ENCODE measurements around the gene ABCB11. TPM values are rescaled to one million over a fixed set of nuclear protein-coding genes. Genes with fewer than 3 reads are reported as not detected.

ABCB11 gene
- total and polyA plus RNA-seq, 2 donors (not counting 1 experiment from before 2014, with no cell fraction given), result not detected

DNA sequence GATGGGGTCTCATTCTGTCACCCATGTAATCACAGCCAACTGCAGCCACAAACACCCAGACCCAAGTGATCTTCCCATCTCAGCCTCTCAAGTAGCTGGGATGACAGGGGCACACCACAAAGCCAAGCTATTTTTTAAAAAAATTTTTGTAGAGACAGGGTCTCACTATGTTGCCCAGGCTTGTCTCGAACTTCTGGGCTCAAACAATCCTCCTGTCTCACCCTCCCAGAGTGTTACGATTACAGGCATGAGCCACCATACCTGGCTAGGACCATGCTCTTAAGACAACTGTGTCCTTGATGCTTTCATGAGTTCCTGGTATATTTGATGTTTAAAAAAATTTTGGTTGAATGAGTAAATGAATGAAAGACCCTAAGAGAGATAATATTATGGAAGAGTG lies 19.4 kb downstream of the ABCB11 start:
- peaks cover 6% of the 10 kb centered on the region for H3K4me1 Mint-ChIP-seq
- DNase-seq, result no peak
- Histone ChIP-seq H3K4me3 (ENCODE audit: control extremely low read depth in 1 of 5, extremely low read depth in 1 of 5, insufficient read depth in 1 of 5, low read depth in 2 of 5, low read length in 4 of 5) (no peak overlapping the region), H3K9me3 (ENCODE audit: control extremely low read depth in 1 of 3, control insufficient read depth in 2 of 3, insufficient read depth in 1 of 3, low read length in 2 of 3) (no peaks in the 10 kb centered on the region), H3K36me3 (replicated peaks in 1 of 2; ENCODE audit: control extremely low read depth in 1 of 2, control insufficient read depth in 1 of 2, extremely low read depth in 1 of 2, insufficient read depth in 2 of 2, low read length in 1 of 2) (no peaks in the 10 kb centered on the region), H3K79me2 (ENCODE audit: control insufficient read depth, insufficient read depth, low read length) (no peaks in the 10 kb centered on the region), H4K20me1 (ENCODE audit: control insufficient read depth, insufficient read depth, low read length, poor library complexity, severe bottlenecking) (no peaks in the 10 kb centered on the region), H3K27me3 (replicated peaks in 1 of 4; ENCODE audit: control extremely low read depth in 1 of 4, control insufficient read depth in 3 of 4, insufficient read depth in 4 of 4, low read length in 3 of 4) (no peaks in the 10 kb centered on the region), H3K4me1 (ENCODE audit: control insufficient read depth in 2 of 2, insufficient read depth in 2 of 2, low read length in 2 of 2) (no peaks in the 10 kb centered on the region), H3K4me2 (replicated peaks; ENCODE audit: low read depth, low read length, poor library complexity, severe bottlenecking) (no peak overlapping the region), H3K9ac (ENCODE audit: low read length) (no peak overlapping the region), H2AFZ (ENCODE audit: insufficient read depth, low read depth, low read length, poor library complexity, severe bottlenecking) (no peak overlapping the region), H3K27ac (ENCODE audit: low read length in 2 of 2) (no peak overlapping the region)
- H3K4me3 Mint-ChIP-seq, result no peak overlapping the region
- no peak overlapping the region for H3K27ac Mint-ChIP-seq
- no peak for TF ChIP-seq EZH2 (IDR thresholded peaks at IDR 0.05; ENCODE audit: borderline replicate concordance, insufficient read depth, low read depth, low read length, poor library complexity, severe bottlenecking)
- TF ChIP-seq, protein P1, sequence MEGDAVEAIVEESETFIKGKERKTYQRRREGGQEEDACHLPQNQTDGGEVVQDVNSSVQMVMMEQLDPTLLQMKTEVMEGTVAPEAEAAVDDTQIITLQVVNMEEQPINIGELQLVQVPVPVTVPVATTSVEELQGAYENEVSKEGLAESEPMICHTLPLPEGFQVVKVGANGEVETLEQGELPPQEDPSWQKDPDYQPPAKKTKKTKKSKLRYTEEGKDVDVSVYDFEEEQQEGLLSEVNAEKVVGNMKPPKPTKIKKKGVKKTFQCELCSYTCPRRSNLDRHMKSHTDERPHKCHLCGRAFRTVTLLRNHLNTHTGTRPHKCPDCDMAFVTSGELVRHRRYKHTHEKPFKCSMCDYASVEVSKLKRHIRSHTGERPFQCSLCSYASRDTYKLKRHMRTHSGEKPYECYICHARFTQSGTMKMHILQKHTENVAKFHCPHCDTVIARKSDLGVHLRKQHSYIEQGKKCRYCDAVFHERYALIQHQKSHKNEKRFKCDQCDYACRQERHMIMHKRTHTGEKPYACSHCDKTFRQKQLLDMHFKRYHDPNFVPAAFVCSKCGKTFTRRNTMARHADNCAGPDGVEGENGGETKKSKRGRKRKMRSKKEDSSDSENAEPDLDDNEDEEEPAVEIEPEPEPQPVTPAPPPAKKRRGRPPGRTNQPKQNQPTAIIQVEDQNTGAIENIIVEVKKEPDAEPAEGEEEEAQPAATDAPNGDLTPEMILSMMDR (IDR thresholded peaks at IDR 0.05), result no peak
- peaks cover 14% of the 10 kb centered on the region for H3K27me3 Mint-ChIP-seq
- ChIA-PET CTCF (no interaction called here), POLR2A (no interaction called here)
- H3K9me3 Mint-ChIP-seq (ENCODE audit: insufficient read depth), result peaks cover 3% of the 10 kb centered on the region
- ATAC-seq (ENCODE audit: low read depth), result no peak
- intact Hi-C loops (cut with micrococcal nuclease), result no loop called here
- WGBS (ENCODE audit: insufficient coverage), result 83% methylated on average over 1 of the region's 2 CpGs

DNA sequence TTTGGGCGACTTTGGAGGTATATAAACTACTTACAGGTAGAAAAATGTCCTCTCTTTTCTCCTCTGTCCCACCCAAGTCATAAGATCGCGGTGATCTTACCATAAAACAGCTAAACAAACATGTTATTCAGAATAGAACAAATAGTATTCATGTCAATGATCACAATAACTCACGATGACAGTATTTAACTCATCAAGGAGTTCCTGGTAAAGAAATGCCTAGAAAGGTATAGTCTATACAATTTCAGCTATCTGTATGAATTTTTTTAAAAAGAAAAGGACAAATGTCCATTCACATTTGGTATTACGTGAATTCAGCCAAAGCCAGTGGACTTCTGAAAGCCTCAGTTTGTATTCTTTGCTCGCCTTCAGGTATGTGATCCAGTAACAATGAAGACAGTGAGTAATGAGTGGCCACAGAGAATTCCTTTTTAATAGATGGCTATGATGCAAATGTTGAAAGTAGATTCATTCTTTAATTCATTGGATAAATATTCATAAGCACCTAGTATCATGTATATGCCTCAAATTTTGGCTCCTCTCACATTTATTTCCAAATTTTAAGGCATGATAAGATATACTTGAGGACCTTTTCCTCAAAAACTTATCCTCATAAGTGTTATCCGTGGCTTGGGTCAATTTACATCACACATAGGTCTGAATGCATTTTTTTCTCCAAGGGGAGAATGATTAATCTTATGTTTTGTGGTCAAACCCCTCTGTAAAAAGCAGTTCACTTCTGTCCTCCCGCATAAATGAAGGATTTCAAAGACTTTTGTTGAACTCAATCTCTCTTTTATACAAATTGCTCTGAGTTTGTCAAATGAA lies 20.3 kb downstream of the ABCB11 start:
- H3K4me3 Mint-ChIP-seq, result no peak overlapping the region
- peaks cover 10% of the 10 kb centered on the region for H3K27me3 Mint-ChIP-seq
- no peak overlapping the region for H3K27ac ChIP-seq (ENCODE audit: low read length in 2 of 2)
- H3K27me3 ChIP-seq (replicated peaks in 1 of 4; ENCODE audit: control extremely low read depth in 1 of 4, control insufficient read depth in 3 of 4, insufficient read depth in 4 of 4, low read length in 3 of 4), result no peaks in the 10 kb centered on the region
- H3K4me1 ChIP-seq (ENCODE audit: control insufficient read depth in 2 of 2, insufficient read depth in 2 of 2, low read length in 2 of 2), result no peaks in the 10 kb centered on the region
- TF ChIP-seq, protein P1 (IDR thresholded peaks at IDR 0.05), result no peak
- TF ChIP-seq EZH2 (IDR thresholded peaks at IDR 0.05; ENCODE audit: borderline replicate concordance, insufficient read depth, low read depth, low read length, poor library complexity, severe bottlenecking), result no peak
- intact Hi-C loops (cut with micrococcal nuclease), result no loop called here
- no peak overlapping the region for H3K27ac Mint-ChIP-seq
- no peak overlapping the region for H3K4me2 ChIP-seq (replicated peaks; ENCODE audit: low read depth, low read length, poor library complexity, severe bottlenecking)
- no peaks in the 10 kb centered on the region for H4K20me1 ChIP-seq (ENCODE audit: control insufficient read depth, insufficient read depth, low read length, poor library complexity, severe bottlenecking)
- DNase-seq (no peak), ATAC-seq (ENCODE audit: low read depth) (no peak)
- no peaks in the 10 kb centered on the region for H3K36me3 ChIP-seq (replicated peaks in 1 of 2; ENCODE audit: control extremely low read depth in 1 of 2, control insufficient read depth in 1 of 2, extremely low read depth in 1 of 2, insufficient read depth in 2 of 2, low read length in 1 of 2)
- H3K4me3 ChIP-seq (ENCODE audit: control extremely low read depth in 1 of 5, extremely low read depth in 1 of 5, insufficient read depth in 1 of 5, low read depth in 2 of 5, low read length in 4 of 5), result no peak overlapping the region
- H3K79me2 ChIP-seq (ENCODE audit: control insufficient read depth, insufficient read depth, low read length), result no peaks in the 10 kb centered on the region
- H3K9ac ChIP-seq (ENCODE audit: low read length), result no peak overlapping the region
- peaks cover 6% of the 10 kb centered on the region for H3K4me1 Mint-ChIP-seq
- no peak overlapping the region for H2AFZ ChIP-seq (ENCODE audit: insufficient read depth, low read depth, low read length, poor library complexity, severe bottlenecking)
- POLR2A ChIA-PET, result no interaction called here
- H3K9me3 Mint-ChIP-seq (ENCODE audit: insufficient read depth), result peaks cover 5% of the 10 kb centered on the region
- WGBS (ENCODE audit: insufficient coverage), result 100% methylated on average over 2 of the region's 8 CpGs
- CTCF ChIA-PET, result no interaction called here
- H3K9me3 ChIP-seq (ENCODE audit: control extremely low read depth in 1 of 3, control insufficient read depth in 2 of 3, insufficient read depth in 1 of 3, low read length in 2 of 3), result no peaks in the 10 kb centered on the region
